Uterus (tissue), 2 donors: ENCODE data around the gene MTHFD1.

Experiments used
- POLR2A ChIP-seq, 2 donors: fragments of 450-650 bp; IDR thresholded peaks; one replicate each; pipeline ENCODE4 v1.6.1; 2016; ENCODE audit warnings: antibody characterized with exemption in 2 of 2, mild to moderate bottlenecking in 1 of 2, moderate library complexity in 1 of 2
- TF ChIP-seq, protein P1 (sequence below), 4 experiments: fragments of 200-600 bp in 2 of 4; fragments of 450-650 bp in 2 of 4; sonication (generic) in 2 of 4; IDR thresholded peaks; one replicate each; pipeline ENCODE4 v1.5.1; 2016 to 2019; ENCODE audit warnings: antibody characterized with exemption in 4 of 4, mild to moderate bottlenecking in 2 of 4, moderate library complexity in 1 of 4

DNA sequence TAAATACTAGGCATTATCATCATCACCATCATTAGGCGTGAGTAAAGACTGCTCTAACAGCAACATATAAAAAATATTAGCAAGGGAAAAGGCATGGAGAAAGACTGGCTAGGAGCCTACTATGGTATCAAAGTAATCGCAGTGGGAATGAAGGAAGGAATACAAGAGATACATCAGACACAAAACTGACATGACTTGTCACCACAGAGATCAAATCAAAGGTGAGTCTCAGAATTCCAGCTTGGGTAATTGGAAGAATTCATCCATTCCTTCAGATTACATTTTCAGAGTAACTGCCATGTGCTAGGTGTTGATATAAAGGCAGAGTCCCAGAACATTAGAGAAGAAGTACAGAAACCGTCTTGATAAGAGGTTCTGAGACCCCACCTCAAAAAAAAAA lies 105.3 kb downstream of the MTHFD1 start:
- TF ChIP-seq, protein P1, sequence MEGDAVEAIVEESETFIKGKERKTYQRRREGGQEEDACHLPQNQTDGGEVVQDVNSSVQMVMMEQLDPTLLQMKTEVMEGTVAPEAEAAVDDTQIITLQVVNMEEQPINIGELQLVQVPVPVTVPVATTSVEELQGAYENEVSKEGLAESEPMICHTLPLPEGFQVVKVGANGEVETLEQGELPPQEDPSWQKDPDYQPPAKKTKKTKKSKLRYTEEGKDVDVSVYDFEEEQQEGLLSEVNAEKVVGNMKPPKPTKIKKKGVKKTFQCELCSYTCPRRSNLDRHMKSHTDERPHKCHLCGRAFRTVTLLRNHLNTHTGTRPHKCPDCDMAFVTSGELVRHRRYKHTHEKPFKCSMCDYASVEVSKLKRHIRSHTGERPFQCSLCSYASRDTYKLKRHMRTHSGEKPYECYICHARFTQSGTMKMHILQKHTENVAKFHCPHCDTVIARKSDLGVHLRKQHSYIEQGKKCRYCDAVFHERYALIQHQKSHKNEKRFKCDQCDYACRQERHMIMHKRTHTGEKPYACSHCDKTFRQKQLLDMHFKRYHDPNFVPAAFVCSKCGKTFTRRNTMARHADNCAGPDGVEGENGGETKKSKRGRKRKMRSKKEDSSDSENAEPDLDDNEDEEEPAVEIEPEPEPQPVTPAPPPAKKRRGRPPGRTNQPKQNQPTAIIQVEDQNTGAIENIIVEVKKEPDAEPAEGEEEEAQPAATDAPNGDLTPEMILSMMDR (IDR thresholded peaks at IDR 0.05) = no peak
- TF ChIP-seq POLR2A (IDR thresholded peaks at IDR 0.05) = no peak
